Measurements from ENCODE around the gene GRK5. TPM values are rescaled to one million over a fixed set of nuclear protein-coding genes. Genes with fewer than 3 reads are reported as not detected.

Gene GRK5
- total RNA-seq, 1 experiment from 2014 or later, result 2.3 TPM

DNA sequence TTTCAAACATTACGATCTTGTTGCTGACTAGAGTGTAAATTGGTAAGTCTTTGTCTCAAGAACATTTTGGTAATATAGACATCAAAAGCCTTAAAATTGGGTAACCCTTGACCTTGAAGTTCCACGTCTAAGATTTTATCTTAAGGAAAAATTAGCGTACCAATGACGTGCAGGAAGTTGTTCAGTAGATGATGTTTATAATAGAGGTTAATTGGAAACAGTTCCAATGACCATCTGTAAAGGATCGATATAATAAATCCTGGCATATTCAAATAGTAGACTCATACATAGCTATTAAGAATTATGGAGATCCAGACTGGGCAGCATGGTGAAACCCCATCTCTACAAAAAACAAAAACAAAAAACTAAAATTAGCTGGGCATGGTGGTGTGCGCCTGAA, 20.5 kb downstream of the GRK5 start:
- ATAC-seq, result no peak
- CTCF ChIA-PET, result no interaction called here

More for the DNA sequence above, 20.5 kb downstream of the GRK5 start:
- Mint-ChIP-seq H3K27ac (no peak overlapping the region), H3K4me1 (0 out of 2 replicates have a peak, but pooled peaks cover under 1% of the 10 kb centered on the region), H3K9me3 (peaks cover 18% of the 10 kb centered on the region), H3K36me3 (peaks cover 7% of the 10 kb centered on the region), H3K4me3 (no peak overlapping the region), H3K27me3 (ENCODE audit: low read depth) (no peaks in the 10 kb centered on the region)
- POLR2A ChIA-PET, result no interaction called here
- no peak for DNase-seq (ENCODE audit: low spot score)
- no peak for TF ChIP-seq GRHL2 (CRISPR knock-in tag; IDR thresholded peaks at IDR 0.05; ENCODE audit: insufficient replicate concordance, severe bottlenecking)
- no peak for TF ChIP-seq HMGA2 (CRISPR knock-in tag; IDR thresholded peaks at IDR 0.05)
- TF ChIP-seq EMX1 (CRISPR knock-in tag; IDR thresholded peaks at IDR 0.05), result no peak
- TF ChIP-seq GTF2I (CRISPR knock-in tag; conservative IDR thresholded peaks at IDR 0.05), result no peak
- TF ChIP-seq, protein P1, sequence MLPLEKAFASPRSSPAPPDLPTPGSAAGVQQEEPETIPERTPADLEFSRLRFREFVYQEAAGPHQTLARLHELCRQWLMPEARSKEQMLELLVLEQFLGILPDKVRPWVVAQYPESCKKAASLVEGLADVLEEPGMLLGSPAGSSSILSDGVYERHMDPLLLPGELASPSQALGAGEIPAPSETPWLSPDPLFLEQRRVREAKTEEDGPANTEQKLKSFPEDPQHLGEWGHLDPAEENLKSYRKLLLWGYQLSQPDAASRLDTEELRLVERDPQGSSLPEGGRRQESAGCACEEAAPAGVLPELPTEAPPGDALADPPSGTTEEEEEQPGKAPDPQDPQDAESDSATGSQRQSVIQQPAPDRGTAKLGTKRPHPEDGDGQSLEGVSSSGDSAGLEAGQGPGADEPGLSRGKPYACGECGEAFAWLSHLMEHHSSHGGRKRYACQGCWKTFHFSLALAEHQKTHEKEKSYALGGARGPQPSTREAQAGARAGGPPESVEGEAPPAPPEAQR (CRISPR knock-in tag; IDR thresholded peaks at IDR 0.05), result no peak
- TF ChIP-seq NR2C2 (CRISPR knock-in tag; IDR thresholded peaks at IDR 0.05), result no peak
- TF ChIP-seq, protein P2, sequence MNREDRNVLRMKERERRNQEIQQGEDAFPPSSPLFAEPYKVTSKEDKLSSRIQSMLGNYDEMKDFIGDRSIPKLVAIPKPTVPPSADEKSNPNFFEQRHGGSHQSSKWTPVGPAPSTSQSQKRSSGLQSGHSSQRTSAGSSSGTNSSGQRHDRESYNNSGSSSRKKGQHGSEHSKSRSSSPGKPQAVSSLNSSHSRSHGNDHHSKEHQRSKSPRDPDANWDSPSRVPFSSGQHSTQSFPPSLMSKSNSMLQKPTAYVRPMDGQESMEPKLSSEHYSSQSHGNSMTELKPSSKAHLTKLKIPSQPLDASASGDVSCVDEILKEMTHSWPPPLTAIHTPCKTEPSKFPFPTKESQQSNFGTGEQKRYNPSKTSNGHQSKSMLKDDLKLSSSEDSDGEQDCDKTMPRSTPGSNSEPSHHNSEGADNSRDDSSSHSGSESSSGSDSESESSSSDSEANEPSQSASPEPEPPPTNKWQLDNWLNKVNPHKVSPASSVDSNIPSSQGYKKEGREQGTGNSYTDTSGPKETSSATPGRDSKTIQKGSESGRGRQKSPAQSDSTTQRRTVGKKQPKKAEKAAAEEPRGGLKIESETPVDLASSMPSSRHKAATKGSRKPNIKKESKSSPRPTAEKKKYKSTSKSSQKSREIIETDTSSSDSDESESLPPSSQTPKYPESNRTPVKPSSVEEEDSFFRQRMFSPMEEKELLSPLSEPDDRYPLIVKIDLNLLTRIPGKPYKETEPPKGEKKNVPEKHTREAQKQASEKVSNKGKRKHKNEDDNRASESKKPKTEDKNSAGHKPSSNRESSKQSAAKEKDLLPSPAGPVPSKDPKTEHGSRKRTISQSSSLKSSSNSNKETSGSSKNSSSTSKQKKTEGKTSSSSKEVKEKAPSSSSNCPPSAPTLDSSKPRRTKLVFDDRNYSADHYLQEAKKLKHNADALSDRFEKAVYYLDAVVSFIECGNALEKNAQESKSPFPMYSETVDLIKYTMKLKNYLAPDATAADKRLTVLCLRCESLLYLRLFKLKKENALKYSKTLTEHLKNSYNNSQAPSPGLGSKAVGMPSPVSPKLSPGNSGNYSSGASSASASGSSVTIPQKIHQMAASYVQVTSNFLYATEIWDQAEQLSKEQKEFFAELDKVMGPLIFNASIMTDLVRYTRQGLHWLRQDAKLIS (CRISPR knock-in tag; IDR thresholded peaks at IDR 0.05; ENCODE audit: borderline replicate concordance), result no peak
- TF ChIP-seq, protein P3, sequence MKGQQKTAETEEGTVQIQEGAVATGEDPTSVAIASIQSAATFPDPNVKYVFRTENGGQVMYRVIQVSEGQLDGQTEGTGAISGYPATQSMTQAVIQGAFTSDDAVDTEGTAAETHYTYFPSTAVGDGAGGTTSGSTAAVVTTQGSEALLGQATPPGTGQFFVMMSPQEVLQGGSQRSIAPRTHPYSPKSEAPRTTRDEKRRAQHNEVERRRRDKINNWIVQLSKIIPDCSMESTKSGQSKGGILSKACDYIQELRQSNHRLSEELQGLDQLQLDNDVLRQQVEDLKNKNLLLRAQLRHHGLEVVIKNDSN (CRISPR knock-in tag; IDR thresholded peaks at IDR 0.05), result no peak
- TF ChIP-seq NR1H2 (CRISPR knock-in tag; IDR thresholded peaks at IDR 0.05), result no peak
- TF ChIP-seq, protein P4, sequence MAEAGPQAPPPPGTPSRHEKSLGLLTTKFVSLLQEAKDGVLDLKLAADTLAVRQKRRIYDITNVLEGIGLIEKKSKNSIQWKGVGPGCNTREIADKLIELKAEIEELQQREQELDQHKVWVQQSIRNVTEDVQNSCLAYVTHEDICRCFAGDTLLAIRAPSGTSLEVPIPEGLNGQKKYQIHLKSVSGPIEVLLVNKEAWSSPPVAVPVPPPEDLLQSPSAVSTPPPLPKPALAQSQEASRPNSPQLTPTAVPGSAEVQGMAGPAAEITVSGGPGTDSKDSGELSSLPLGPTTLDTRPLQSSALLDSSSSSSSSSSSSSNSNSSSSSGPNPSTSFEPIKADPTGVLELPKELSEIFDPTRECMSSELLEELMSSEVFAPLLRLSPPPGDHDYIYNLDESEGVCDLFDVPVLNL (CRISPR knock-in tag; IDR thresholded peaks at IDR 0.05; ENCODE audit: borderline replicate concordance, low read depth), result no peak
- TF ChIP-seq MYBL2 (CRISPR knock-in tag; IDR thresholded peaks at IDR 0.05), result no peak
- no peak for TF ChIP-seq SOX15 (CRISPR knock-in tag; IDR thresholded peaks at IDR 0.05)
- no peak for TF ChIP-seq IRF2 (CRISPR knock-in tag; IDR thresholded peaks at IDR 0.05; ENCODE audit: borderline replicate concordance, low read depth)
- no peak for TF ChIP-seq KAT7 (CRISPR knock-in tag; IDR thresholded peaks at IDR 0.05; ENCODE audit: borderline replicate concordance)
- TF ChIP-seq, protein P5, sequence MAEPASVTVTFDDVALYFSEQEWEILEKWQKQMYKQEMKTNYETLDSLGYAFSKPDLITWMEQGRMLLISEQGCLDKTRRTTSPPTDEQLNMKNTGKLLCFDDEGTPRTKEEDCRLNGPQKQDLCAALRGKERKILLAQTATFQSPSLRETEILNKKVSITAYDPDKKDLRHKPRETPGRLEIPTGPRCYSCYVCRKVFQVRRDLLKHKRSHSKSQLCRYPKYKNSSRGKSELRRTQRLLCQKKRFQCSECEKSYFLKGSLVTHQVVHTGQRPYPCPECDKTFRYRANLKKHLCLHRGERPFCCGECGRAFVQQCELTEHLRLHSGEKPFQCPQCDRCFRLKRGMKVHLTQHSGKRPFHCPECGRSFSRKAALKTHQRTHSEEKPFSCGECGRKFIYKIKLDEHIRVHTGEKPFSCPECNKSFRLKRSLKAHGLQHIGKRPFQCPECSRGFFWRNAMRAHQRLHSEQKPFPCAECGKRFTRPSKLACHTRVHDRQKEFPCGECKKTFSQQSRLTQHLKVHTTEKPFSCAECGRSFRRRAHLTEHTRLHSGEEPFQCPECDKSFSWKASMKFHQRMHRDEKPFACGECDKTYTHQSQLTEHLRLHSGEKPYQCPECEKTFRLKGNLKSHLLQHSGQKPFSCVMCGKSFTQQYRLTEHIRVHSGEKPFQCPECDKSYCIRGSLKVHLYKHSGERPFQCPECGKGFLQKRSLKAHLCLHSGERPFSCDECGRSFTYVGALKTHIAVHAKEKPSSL (CRISPR knock-in tag; conservative IDR thresholded peaks at IDR 0.05), result no peak
- TF ChIP-seq ZNF232 (CRISPR knock-in tag; IDR thresholded peaks at IDR 0.05), result no peak
- no peak for TF ChIP-seq ETV6 (CRISPR knock-in tag; IDR thresholded peaks at IDR 0.05)
- TF ChIP-seq, protein P6, sequence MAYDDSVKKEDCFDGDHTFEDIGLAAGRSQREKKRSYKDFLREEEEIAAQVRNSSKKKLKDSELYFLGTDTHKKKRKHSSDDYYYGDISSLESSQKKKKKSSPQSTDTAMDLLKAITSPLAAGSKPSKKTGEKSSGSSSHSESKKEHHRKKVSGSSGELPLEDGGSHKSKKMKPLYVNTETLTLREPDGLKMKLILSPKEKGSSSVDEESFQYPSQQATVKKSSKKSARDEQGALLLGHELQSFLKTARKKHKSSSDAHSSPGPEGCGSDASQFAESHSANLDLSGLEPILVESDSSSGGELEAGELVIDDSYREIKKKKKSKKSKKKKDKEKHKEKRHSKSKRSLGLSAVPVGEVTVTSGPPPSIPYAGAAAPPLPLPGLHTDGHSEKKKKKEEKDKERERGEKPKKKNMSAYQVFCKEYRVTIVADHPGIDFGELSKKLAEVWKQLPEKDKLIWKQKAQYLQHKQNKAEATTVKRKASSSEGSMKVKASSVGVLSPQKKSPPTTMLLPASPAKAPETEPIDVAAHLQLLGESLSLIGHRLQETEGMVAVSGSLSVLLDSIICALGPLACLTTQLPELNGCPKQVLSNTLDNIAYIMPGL (CRISPR knock-in tag; IDR thresholded peaks at IDR 0.05), result no peak
- TF ChIP-seq ZNF219 (CRISPR knock-in tag; IDR thresholded peaks at IDR 0.05; ENCODE audit: borderline replicate concordance), result no peak
